ENCODE data around the gene NHSL1. TPM values are rescaled to one million over a fixed set of nuclear protein-coding genes. Genes with fewer than 3 reads are reported as not detected.

The NHSL1 gene
- total RNA-seq, 2 donors from 2014 or later = 82.8 to 94.8 TPM

- H3K4me3 ChIP-seq = no peak overlapping the region
- H3K9ac ChIP-seq (ENCODE audit: low read depth in 2 of 2, low read length in 2 of 2) = no peak overlapping the region
- no peak for TF ChIP-seq CTCF (IDR thresholded peaks at IDR 0.05)
- DNase-seq = no peak
- H3K27me3 ChIP-seq = no peaks in the 10 kb centered on the region
- no peaks in the 10 kb centered on the region for H3K4me1 ChIP-seq
- H3K36me3 ChIP-seq = no peaks in the 10 kb centered on the region
- no peaks in the 10 kb centered on the region for H3K9me3 ChIP-seq
- H3K27ac ChIP-seq = no peak overlapping the region
- intact Hi-C loops (cut with DNase I) = no loop called here
Observed at GRCh38 chr6:138528137-138528536, 28.8 kb upstream of the NHSL1 start.

- no peaks in the 10 kb centered on the region for H3K27me3 ChIP-seq
- H3K9me3 ChIP-seq = no peaks in the 10 kb centered on the region
- H3K27ac ChIP-seq = no peak overlapping the region
- H3K4me3 ChIP-seq = no peak overlapping the region
- no peaks in the 10 kb centered on the region for H3K4me1 ChIP-seq
- no peak for TF ChIP-seq CTCF (IDR thresholded peaks at IDR 0.05)
- H3K36me3 ChIP-seq = no peaks in the 10 kb centered on the region
- H3K9ac ChIP-seq (ENCODE audit: low read depth in 2 of 2, low read length in 2 of 2) = no peak overlapping the region
- DNase-seq = no peak
- intact Hi-C loops (cut with DNase I) = no loop called here
Observed at GRCh38 chr6:138527411-138528088, 28.3 kb upstream of the NHSL1 start.

GRCh38 chr6:138526822-138527235 lies 27.5 kb upstream of the NHSL1 start:
- no peak overlapping the region for H3K4me3 ChIP-seq
- TF ChIP-seq CTCF (IDR thresholded peaks at IDR 0.05) = no peak
- H3K4me1 ChIP-seq = no peaks in the 10 kb centered on the region
- no peak for DNase-seq
- intact Hi-C loops (cut with DNase I) = no loop called here
- no peak overlapping the region for H3K9ac ChIP-seq (ENCODE audit: low read depth in 2 of 2, low read length in 2 of 2)
- no peaks in the 10 kb centered on the region for H3K27me3 ChIP-seq
- no peaks in the 10 kb centered on the region for H3K9me3 ChIP-seq
- no peaks in the 10 kb centered on the region for H3K36me3 ChIP-seq
- no peak overlapping the region for H3K27ac ChIP-seq

GRCh38 chr6:138525355-138525754 lies 26.1 kb upstream of the NHSL1 start:
- H3K36me3 ChIP-seq = no peaks in the 10 kb centered on the region
- no peak overlapping the region for H3K4me3 ChIP-seq
- no peaks in the 10 kb centered on the region for H3K27me3 ChIP-seq
- no peak for TF ChIP-seq CTCF (IDR thresholded peaks at IDR 0.05)
- H3K9me3 ChIP-seq = no peaks in the 10 kb centered on the region
- no peak overlapping the region for H3K27ac ChIP-seq
- intact Hi-C loops (cut with DNase I) = no loop called here
- H3K9ac ChIP-seq (ENCODE audit: low read depth in 2 of 2, low read length in 2 of 2) = no peak overlapping the region
- no peak for DNase-seq
- no peaks in the 10 kb centered on the region for H3K4me1 ChIP-seq

- DNase-seq = no peak
- Histone ChIP-seq H3K9me3 (no peaks in the 10 kb centered on the region), H3K9ac (ENCODE audit: low read depth in 2 of 2, low read length in 2 of 2) (no peak overlapping the region), H3K4me3 (no peak overlapping the region), H3K4me1 (no peaks in the 10 kb centered on the region), H3K36me3 (no peaks in the 10 kb centered on the region), H3K27ac (no peak overlapping the region), H3K27me3 (no peaks in the 10 kb centered on the region)
- intact Hi-C loops (cut with DNase I) = no loop called here
- no peak for TF ChIP-seq CTCF (IDR thresholded peaks at IDR 0.05)
Observed at GRCh38 chr6:138524526-138524925, 25.2 kb upstream of the NHSL1 start.
